Occipital lobe (tissue), 2 donors: ENCODE results near the gene SSBP1. TPM values are rescaled to one million over a fixed set of nuclear protein-coding genes. Genes with fewer than 3 reads are reported as not detected.
"Not testable (repeated sequence)": the region's sequence is repeated elsewhere in the genome, so short reads cannot be mapped to it uniquely, and the experiment has no call there.

Experiments
- DNase-seq: peaks from one replicate; lab custom pipeline; 2025; lab: John Stamatoyannopoulos, UW
- total RNA-seq: library from RNA; depleted of rRNA; stranded (reverse); fragments of >200 nt; gene quantifications from one replicate; pipeline ENCODE4 v1.2.3, GENCODE V29; 2014

SSBP1 gene
- total RNA-seq, 1 donor from 2014 or later, result 79.9 TPM

GRCh38 chr7:141709318-141709717 lies 28.8 kb upstream of the SSBP1 start:
- no peak for DNase-seq

GRCh38 chr7:141709749-141710148 lies 28.4 kb upstream of the SSBP1 start:
- DNase-seq, result no peak

GRCh38 chr7:141710301-141710700 lies 27.9 kb upstream of the SSBP1 start:
- no peak for DNase-seq

GRCh38 chr7:141712603-141713255 lies 25.4 kb upstream of the SSBP1 start:
- no peak for DNase-seq

GRCh38 chr7:141713890-141714289 lies 24.3 kb upstream of the SSBP1 start:
- DNase-seq, result no peak

- no peak for DNase-seq
Measured at GRCh38 chr7:141714571-141714970, 23.6 kb upstream of the SSBP1 start.

DNA sequence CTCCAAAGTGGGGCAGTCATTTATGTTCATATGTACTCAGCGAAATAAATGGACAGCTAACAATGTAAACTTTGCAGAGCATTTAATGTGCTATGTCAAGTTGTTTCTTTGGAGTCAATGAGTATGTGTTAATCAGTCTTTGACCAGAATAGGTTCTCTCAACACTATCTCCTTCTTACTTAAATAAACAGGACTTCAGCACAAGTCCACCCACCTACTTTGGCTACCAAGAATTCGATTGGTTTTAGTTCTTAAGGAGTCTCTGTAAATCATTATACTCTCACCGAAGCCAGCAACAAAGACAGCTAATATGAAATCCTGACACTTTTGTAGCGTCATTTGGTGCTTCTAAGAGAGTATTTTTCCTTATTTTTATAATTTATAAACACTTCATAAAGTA lies 23.1 kb upstream of the SSBP1 start:
- no peak for DNase-seq

DNA sequence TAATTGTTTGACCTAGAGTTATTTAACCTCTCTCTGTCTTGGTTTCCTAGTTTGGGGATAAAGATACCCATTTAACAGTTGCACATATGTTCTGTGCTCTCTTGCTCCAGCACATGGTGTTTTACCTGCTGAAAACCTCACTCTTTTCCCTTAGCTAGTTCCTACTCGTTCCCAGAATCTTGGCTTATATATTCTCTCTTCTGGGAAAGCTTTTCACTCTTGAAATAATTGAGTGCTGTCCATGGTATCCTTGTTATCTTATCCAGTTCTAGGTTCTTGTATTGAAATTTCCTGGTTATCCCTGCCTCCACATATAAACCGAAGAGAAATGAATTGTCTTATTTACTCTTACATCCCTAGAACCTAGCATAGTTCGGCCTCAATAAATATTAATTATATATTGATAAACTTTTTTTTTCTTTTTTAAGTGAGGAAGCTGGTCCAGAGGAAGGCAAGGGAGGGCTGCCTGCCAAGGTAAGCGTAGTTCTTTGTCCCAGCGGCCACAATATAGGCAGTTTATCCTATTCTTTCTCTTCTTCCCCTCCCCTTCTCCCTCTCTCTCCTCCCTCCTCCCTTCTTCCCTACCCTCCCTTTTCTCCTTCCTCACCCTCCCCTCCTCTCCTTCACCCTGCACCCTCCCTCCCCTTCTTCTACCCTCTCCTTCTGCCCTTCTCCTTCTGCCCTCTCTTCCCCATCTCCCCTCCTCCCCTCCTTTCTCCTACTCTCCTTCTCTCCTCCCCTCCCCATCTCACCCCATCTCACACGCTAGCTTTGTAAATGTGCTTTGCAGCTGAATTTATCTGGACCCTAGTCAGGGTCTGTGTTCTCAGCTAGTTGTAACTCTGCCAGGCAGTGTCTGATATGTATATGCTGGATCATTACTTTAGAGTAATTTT lies 22.1 kb upstream of the SSBP1 start:
- no peak for DNase-seq

DNA sequence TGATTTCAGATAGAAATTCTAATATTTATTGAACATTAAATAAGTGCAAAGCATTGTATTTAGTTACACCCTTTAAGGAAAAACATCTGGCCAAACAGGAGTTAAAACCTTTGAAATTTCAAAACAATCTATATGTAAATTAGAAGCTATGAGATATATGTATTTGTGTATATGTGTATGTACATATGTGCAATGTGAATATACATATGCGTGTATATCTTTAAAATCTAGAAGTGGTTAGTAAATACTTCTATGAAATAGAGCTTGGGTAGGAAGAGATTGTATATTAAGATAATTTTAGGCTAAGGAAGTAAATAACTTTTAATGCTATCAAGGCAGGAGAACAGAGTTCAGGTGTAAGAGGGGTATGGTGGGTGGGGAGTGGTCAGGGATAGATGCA lies 20.7 kb upstream of the SSBP1 start:
- DNase-seq, result no peak

- DNase-seq, result no peak
Measured at GRCh38 chr7:141722529-141722928, 15.6 kb upstream of the SSBP1 start.

DNA sequence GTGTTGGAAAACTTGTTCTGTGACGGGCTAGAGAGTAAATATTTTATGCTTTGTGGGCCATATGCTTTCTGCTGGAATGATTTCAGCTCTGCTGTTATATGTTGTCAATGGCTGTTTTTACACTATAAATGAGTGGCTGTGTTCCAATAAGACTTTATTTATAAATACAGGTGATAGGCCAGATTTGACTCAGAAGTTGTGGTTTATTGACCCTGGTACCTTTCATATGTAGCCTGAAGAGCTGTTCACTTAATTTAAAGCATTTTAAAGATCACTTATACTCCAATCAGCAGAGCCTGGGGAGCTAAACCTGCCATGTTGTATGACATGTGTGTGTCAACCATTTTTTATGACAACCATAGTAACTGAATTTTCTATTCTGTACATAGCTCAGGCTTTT lies 9.1 kb upstream of the SSBP1 start:
- no peak for DNase-seq

- no peak for DNase-seq
Measured at GRCh38 chr7:141731476-141732149, 6.5 kb upstream of the SSBP1 start.

- DNase-seq, result no peak
Measured at GRCh38 chr7:141737118-141737835, 881 bp upstream of the SSBP1 start.

DNA sequence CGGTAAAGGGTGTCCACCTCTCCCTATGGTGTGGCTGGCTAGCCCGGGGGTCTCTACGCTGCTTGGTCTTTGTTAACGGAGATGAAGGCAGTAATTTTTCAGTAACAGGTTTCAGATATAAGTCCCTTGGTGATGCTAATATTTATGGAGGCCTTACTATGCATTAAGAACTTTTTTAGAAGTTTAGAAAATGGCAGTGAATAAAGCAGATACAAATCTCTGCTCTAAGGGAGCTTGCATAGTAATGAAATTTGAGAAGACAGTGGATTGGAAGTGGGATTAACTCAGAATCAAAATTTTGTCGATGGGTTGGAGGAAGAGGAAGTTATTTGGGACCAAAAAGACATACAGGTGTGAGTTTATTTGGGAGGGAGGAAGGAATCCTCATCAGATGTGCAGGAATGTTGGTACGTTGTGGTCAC lies 445 bp downstream of the SSBP1 start:
- no peak for DNase-seq

DNA sequence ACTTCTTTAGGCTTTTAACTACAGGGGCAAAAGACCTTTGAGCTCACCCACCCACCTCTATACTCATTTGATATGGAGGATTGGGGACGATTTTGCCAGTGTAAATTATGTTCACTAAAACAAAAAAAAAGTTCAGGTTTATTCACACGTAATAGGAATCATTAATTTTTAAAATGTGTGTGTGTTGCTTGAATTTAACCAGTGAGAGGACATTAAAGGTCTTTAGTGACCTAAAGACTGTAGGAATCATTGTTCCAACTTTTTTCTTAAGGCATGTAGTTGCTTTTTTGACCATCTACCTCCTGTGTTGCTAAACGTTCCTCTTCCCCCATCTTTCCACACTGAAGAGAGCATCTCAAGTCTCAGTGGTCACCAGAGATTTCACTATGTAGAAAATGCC lies 1.1 kb downstream of the SSBP1 start:
- DNase-seq, result no peak

- DNase-seq, result no peak
Measured at GRCh38 chr7:141742229-141742628, 4.1 kb downstream of the SSBP1 start.

DNA sequence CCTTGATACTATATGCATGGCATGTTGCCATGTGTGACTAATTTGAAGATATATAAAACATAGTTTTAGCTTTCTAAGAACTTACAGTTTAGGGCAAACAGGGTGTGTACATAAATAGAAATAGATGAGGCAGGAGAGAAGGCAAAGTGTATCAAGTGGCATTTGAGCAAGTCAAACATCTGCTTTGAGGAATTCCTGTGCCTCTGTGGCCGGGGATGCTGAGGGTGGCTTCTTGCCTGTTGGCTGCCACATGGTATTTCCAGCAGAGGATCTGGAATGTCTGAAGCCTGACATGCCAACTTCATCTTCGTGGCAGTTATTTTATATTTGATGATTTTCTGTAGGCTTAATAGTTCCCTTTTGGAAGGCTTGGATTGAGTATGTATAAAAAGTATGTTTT lies 6.0 kb downstream of the SSBP1 start:
- no peak for DNase-seq

DNA sequence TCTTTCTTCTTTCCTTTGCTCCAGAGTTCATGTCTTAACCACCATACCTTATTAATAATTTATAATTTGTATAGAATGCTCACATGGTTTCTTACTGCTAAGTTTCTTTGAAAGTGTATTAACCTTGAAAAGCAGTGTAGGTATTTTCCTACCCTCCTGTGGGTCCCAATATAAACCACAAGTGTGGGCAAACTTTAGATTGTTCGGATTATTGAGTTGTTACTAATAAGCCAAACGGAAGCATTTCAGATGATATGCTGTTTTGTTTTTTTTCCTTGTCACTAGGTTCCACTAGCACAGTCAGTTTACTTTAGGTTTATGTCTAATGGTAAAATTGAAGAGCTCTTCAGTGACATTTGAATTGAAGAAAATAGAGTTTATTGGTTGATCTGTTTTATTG lies 10.2 kb downstream of the SSBP1 start:
- no peak for DNase-seq

GRCh38 chr7:141751904-141752303 lies 13.7 kb downstream of the SSBP1 start:
- not testable (repeated sequence) for DNase-seq

DNA sequence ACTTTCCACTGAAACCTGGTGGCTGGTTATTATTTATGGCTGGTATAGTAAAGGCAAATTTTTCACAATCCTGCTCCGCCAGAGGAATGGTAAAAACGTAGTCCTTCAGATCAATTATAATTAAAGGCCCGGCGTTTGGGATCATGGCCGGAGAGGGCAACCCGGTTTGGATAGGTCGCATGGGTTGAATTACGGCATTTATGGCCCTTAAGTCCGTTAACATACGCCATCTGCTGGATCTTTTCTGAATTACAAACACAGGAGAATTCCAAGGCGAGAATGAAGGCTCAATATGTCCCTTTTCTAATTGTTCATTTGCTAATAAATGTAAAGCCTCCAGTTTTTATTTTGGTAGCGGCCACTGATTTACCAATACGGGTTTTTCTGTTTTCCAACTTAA lies 14.5 kb downstream of the SSBP1 start:
- DNase-seq, result no peak

- no peak for DNase-seq
Measured at GRCh38 chr7:141754939-141755338, 16.8 kb downstream of the SSBP1 start.

DNA sequence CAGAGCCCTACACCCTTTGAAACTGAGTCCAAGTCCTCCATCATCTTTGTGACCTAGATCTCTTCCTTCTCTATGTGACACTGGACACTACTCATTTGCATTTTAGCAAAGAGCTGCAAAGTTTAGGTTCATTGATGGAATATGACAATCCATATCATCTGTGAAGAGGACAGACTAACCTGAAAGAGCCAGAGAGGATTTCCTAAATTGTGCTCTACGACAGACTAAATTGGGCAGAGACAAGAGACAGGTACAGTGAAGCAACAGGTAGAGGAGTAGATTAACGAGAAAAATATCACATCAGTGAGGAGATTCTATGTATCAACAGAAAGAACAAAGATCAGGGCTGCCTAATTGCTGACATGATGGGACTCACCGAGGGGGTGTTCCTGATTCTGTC lies 25.6 kb downstream of the SSBP1 start, which contains the start of gene TAS2R3:
TAS2R3 (plus strand) TSS at position 301 of the 400 bp plus-strand sequence; CDS start at position 363, 62 bp downstream.
- no peak for DNase-seq
